ENCODE measurements around the gene CD6. TPM values are rescaled to one million over a fixed set of nuclear protein-coding genes. Genes with fewer than 3 reads are reported as not detected.
A peak's percentile ranks its signal among the peaks of the same experiment; 100 is the strongest.

The CD6 gene
- total RNA-seq, 1 donor from 2014 or later: 0.33 TPM

- Mint-ChIP-seq H3K36me3 (ENCODE audit: low read depth, unreplicated experiment) (no peaks in the 10 kb centered on the region), H3K4me3 (ENCODE audit: unreplicated experiment) (no peak overlapping the region), H3K9me3 (ENCODE audit: unreplicated experiment) (no peaks in the 10 kb centered on the region), H3K27me3 (ENCODE audit: unreplicated experiment) (peaks cover 13% of the 10 kb centered on the region), H3K27ac (ENCODE audit: unreplicated experiment) (no peak overlapping the region), H3K4me1 (ENCODE audit: unreplicated experiment) (peaks cover 3% of the 10 kb centered on the region)
- peak; percentile 27 for DNase-seq (ENCODE audit: low spot score)
- no peak for TF ChIP-seq CTCF (IDR thresholded peaks at IDR 0.05; ENCODE audit: unreplicated experiment)
Measured at GRCh38 chr11:60950933-60951605, 20.4 kb upstream of the CD6 start.

GRCh38 chr11:60951606-60951903 lies 19.9 kb upstream of the CD6 start:
- DNase-seq (ENCODE audit: low spot score): no peak

GRCh38 chr11:60951904-60952741 lies 19.4 kb upstream of the CD6 start, which contains the start of gene SLC15A3:
Gene SLC15A3, minus strand, starts transcription at chr11:60952176. Its CDS starts 625 bp downstream, at chr11:60951551.
- no peaks in the 10 kb centered on the region for H3K36me3 Mint-ChIP-seq (ENCODE audit: low read depth, unreplicated experiment)
- TF ChIP-seq CTCF (IDR thresholded peaks at IDR 0.05; ENCODE audit: unreplicated experiment): no peak
- H3K27ac Mint-ChIP-seq (ENCODE audit: unreplicated experiment): no peak within 1 kb of the TSS
- peaks cover 13% of the 10 kb centered on the region for H3K27me3 Mint-ChIP-seq (ENCODE audit: unreplicated experiment)
- H3K9me3 Mint-ChIP-seq (ENCODE audit: unreplicated experiment): no peaks in the 10 kb centered on the region
- peak within 1 kb of the TSS; percentile 77 for H3K4me3 Mint-ChIP-seq (ENCODE audit: unreplicated experiment)
- peaks cover 3% of the 10 kb centered on the region for H3K4me1 Mint-ChIP-seq (ENCODE audit: unreplicated experiment)
- DNase-seq (ENCODE audit: low spot score): no peak

More at GRCh38 chr11:60951606-60951903, 19.9 kb upstream of the CD6 start:
- Mint-ChIP-seq H3K4me1 (ENCODE audit: unreplicated experiment) (peaks cover 3% of the 10 kb centered on the region), H3K4me3 (ENCODE audit: unreplicated experiment) (peak overlapping the region; percentile 69), H3K36me3 (ENCODE audit: low read depth, unreplicated experiment) (no peaks in the 10 kb centered on the region), H3K27ac (ENCODE audit: unreplicated experiment) (no peak overlapping the region), H3K27me3 (ENCODE audit: unreplicated experiment) (peaks cover 13% of the 10 kb centered on the region), H3K9me3 (ENCODE audit: unreplicated experiment) (no peaks in the 10 kb centered on the region)
- TF ChIP-seq CTCF (IDR thresholded peaks at IDR 0.05; ENCODE audit: unreplicated experiment): no peak

GRCh38 chr11:60952742-60953170 lies 18.7 kb upstream of the CD6 start:
- H3K4me1 Mint-ChIP-seq (ENCODE audit: unreplicated experiment): peaks cover 3% of the 10 kb centered on the region
- peak overlapping the region; percentile 65 for H3K4me3 Mint-ChIP-seq (ENCODE audit: unreplicated experiment)
- no peaks in the 10 kb centered on the region for H3K9me3 Mint-ChIP-seq (ENCODE audit: unreplicated experiment)
- no peak for DNase-seq (ENCODE audit: low spot score)
- no peaks in the 10 kb centered on the region for H3K36me3 Mint-ChIP-seq (ENCODE audit: low read depth, unreplicated experiment)
- H3K27me3 Mint-ChIP-seq (ENCODE audit: unreplicated experiment): peaks cover 13% of the 10 kb centered on the region
- TF ChIP-seq CTCF (IDR thresholded peaks at IDR 0.05; ENCODE audit: unreplicated experiment): no peak
- H3K27ac Mint-ChIP-seq (ENCODE audit: unreplicated experiment): no peak overlapping the region

GRCh38 chr11:60953781-60954180 lies 17.7 kb upstream of the CD6 start:
- TF ChIP-seq CTCF (IDR thresholded peaks at IDR 0.05; ENCODE audit: unreplicated experiment): no peak
- peaks cover 13% of the 10 kb centered on the region for H3K27me3 Mint-ChIP-seq (ENCODE audit: unreplicated experiment)
- H3K36me3 Mint-ChIP-seq (ENCODE audit: low read depth, unreplicated experiment): no peaks in the 10 kb centered on the region
- H3K9me3 Mint-ChIP-seq (ENCODE audit: unreplicated experiment): no peaks in the 10 kb centered on the region
- no peak overlapping the region for H3K27ac Mint-ChIP-seq (ENCODE audit: unreplicated experiment)
- H3K4me1 Mint-ChIP-seq (ENCODE audit: unreplicated experiment): peaks cover 3% of the 10 kb centered on the region
- DNase-seq (ENCODE audit: low spot score): no peak
- no peak overlapping the region for H3K4me3 Mint-ChIP-seq (ENCODE audit: unreplicated experiment)
